ENCODE measurements around the gene SSPN.

The SSPN gene, protein sequence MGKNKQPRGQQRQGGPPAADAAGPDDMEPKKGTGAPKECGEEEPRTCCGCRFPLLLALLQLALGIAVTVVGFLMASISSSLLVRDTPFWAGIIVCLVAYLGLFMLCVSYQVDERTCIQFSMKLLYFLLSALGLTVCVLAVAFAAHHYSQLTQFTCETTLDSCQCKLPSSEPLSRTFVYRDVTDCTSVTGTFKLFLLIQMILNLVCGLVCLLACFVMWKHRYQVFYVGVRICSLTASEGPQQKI

DNA sequence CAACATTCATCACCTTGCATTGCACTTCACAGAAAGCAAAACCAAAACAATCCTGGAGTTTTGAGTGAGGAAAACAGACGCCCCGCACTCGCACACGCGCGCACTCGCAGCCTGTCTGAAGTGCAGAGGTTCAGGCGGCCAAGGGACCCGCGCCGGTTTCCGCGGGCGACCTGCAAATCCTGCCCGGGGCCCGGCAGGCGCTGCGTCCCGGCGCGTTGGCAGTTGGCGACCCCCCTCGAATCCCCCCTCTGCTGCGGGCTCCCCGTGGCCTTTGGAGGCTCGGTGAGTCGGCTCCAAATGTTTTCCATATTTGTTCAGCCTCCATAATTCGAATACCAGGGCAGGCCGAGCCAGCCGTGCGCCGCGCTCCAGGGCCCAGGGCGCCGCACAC, at the start of gene SSPN:
SSPN (plus strand) TSS at position 324 of the 391 bp plus-strand sequence. CDS start 100 bp downstream, outside the sequence.
- DNase-seq (ENCODE audit: low read depth) = no peak

DNA sequence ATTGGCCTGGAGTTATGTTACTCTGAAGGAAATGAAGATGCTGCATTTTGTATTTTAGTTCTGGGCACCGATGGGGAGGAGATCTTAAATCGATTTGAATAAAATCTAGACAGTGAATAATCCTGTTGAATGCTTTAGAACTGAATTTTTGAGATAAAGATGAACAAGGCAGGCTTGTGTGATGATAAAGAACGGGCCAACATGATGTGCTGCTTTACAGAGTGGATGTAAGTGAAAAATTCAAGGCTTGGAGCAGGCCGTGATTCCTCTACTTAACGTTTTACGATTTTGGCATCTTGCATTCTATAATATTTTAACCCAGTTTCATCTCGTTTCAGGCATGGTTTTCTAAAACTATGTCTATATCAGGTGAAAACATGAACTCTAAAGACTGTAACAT, 47.1 kb upstream of the SSPN start:
- no peak for DNase-seq (ENCODE audit: low read depth)

DNA sequence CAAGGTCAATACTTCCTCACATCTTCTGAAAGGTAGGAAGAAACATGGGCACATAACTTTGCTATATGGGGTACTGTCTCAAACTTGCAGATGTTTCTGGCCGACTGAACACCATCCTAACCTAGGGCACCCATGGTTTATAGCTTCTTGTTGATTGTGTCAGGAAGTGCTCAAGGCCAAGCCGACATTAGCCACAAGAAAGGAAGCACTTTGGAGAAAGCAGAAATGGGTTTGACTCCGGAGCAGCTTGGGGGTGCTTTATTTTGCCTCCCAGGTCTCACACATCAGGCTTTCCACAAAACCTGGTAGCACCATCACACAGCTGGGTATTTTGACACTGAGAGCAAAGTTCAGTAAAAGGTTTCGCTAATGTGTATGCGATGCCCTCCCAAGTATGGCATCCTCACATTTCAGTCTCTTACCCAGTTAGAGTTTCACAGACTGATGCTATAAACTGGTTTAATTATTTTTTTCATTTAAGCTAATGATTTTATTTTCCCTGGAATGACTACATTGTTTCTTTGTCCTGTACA, 45.3 kb upstream of the SSPN start:
- no peak for DNase-seq (ENCODE audit: low read depth)

DNA sequence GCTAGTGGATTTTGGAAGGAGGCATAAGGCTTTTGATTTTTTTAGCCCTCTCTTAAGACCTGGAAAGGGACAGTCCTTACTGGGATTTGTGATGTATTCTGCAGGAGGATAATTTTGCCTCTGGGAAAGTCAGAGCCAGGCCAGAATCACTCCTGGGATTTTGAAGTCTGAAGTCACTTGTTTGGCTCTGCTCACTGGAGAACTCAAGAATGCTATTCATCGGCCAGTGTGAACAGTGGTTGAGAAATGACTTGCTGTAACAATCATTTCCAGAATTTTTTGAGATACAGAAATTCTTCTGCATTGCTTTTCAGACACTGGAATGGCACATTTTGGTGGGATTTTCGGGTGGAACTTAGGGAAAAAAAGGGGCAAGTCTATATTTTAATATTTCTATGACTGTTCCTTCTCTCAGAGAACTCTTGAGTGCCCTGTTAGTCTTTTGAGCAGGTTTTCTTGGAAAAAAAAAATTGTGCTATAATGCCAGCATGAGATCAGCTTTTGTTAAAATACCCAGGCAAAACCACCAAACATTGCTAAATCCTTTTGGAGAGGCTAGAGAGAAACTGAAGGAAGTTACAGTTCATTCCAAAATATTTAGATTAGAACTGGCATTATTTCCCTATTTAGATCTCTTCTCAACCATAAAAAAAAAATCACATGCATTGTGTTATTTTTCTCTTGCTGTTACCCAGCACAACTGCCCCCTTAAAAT, 44.5 kb upstream of the SSPN start:
- DNase-seq (ENCODE audit: low read depth) = no peak

DNA sequence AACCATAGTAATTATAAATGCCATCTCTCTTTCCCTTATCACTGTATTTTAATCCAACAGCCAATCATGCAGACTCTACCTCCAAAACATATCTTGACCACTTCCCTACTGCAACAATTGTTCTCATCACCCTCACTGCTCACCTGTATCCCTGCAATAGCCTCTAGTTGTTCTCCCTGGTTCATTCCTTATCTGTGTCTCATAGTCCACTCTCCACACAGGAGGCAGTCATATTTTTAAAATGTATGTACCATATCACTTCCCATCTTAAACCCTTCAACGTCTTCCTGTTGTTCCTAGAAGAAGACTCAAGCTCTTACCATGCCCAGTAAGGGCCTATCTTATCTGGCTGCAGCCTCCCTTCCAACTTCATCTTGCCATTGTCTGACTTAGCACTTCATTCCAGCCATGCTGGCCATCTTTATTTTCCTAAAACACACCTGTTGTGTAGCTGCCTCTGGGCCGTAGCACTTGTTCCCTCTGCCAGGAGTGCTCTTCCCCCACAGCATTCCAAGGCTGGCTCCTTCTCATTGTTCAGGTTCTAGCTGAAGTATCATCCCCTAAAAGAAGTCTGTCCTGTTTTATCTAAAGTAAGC, 42.8 kb upstream of the SSPN start:
- no peak for DNase-seq (ENCODE audit: low read depth)

DNA sequence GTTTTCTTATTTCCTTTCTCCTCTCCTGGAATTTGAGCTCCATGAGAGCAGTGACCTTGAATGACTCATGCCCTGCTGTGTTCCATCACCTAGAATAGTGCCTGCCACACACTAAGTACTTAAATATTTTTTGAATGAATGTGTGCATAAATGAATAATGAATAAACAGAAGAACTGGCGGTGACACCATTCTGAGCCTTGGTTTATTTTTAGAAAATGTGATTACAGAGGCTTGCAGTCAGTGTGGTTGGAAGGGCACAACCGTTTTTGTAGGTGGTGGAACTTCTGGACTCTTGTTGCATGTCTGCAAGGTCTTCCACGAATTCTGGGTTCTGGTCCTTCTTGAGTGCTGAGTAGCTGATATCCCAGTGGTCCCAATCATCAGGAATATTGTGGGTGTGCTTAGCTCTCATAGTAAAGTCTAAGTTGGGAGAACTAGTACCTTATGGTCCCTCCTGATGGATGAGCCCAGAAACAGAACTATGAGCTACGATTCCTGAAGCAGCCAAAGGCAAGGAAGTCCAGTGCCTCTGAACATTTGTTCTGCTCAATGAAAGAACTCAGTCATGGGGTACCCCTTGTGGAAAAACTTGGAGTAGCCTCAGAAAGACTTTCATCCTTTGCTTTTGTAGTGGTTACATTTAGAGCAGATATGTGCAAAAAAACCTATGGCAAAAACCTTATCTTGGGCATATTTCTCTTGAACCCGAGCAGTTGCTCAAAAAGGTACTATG, 41.8 kb upstream of the SSPN start:
- DNase-seq (ENCODE audit: low read depth) = no peak

DNA sequence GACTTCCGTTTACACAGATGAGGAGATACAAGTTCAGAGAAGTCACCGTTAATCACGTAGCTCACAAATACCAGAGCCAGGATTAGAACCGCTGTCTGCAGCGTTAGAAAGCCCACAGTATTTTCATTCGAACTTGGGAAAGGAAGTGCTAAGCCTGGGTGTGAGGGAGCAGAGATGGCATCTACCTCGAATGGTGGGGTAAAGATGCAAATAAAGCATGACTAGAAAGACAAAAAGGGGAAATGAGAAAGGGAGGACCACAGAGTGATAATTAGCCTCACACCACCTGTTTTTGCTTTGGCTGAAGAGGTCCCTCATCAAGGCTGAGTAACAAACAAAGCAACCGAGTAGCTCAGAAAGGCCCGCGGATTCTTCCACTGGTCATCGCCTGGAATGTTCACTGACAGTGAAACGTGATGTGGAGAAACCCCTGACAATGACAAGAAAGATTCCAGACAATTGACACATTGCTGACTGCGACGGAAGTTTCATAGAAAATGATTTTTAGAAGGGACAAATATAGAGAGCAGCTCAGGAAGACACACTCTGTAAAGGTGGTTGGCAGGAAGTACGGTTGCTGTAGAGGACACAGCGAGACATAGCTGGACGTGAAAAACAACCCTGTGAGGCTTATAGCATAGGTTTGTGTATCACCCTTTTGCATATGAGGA, 39.0 kb upstream of the SSPN start:
- DNase-seq (ENCODE audit: low read depth) = no peak

DNA sequence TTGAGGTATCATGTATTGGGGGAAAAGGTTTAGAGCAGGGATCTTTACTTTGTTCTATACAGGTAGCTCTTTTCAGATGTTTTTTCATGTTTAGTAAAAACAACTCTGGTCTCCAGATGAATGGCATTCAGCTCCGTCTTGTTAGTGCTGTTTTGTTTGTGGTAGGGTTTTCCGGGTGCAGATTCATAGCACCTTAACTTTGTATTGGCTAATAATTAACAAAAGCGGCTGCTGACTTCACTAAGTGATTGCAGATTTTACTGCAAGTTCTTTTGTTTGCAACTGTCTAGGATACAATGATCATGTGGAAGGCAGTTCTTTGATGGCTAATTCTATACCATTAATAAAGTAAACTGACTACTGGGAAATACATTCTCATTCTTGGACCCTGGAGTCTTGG, 38.4 kb upstream of the SSPN start:
- no peak for DNase-seq (ENCODE audit: low read depth)

DNA sequence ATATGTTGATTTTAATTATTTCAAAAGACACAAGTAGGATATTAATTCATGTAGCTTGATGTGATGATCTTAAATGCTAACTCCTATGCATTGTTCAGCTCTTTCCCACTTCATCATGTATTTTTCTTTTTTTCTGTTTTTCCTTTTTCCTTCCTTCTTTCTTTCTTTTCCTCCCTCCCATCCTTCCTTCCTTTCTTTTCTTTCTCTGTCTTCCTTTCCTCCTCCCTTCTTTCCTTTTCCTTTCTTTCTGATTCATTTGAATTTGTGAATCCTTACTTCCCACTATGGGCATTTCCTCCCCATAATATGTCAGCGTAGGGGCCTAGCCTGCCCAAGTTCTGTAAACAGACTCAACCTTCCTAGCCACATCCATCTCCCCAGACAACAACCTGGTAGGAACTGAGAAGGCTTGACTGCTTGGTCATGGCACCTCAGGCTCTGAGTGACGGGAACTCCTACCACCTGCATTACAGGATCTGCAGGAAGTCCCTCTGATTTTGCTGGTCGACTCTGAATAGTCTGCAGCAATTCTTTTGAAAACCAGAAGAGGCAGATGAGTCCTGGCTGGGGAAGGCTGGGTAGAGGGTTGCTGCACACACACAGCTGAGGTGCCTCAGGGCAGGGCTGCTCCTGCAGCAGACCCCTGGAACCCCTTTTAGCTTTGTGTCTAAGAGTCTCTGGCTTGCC, 37.2 kb upstream of the SSPN start:
- DNase-seq (ENCODE audit: low read depth) = no peak

DNA sequence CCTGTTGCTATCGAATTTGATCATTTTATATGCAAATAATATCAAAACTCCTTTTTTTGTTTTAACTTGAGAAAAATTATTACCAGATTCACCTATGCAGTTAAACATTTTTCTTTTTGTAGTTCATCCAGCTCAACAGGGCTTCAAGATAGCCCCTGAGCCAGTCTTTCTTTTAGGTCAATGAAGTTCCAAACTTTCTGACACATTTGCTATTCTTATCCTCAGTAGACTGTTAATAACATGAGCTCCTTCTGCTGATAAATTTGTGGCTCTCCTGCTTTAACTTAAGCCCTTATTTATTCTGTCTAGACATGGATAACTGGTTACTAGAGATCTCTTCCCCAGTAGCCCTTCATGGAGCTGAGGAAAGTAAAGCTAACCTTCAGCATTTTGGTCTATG, 33.2 kb upstream of the SSPN start:
- no peak for DNase-seq (ENCODE audit: low read depth)

DNA sequence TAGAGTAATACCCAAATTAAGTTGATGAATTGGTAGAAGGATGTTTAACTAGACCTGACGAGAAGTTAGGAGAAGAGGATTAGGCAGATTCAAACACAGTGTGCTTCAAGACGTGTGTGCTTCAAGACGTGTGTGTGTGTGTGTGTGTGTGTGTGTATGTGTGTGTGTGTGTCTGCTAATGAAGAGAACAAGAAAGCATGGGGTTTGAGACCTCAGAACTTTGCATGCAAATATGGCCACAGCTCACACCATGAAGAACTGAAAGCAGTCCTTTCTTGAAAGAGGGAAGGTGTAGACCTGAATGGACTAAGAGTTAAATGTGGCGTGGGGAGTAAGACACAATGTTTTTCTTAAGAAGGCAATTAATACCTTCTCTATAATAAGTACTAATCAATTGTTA, 32.5 kb upstream of the SSPN start:
- DNase-seq (ENCODE audit: low read depth) = no peak

DNA sequence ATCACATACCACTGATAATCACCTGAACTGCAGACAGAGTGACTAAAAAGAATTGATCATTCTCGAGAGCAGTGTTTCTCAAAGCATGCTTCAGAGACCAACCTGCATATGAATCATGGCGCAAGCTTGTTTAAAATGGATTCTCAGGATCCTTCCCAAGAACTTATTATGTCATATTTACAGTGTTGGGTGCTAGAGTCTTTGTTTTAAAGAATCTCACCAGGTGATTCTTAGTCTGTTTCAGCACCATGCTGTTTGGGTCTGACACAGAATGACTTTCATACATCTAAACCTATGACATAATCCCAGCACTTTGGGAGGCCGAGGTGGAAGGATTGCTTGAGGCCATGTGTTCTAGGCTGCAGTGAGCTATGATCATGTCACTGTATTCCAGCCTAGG, 31.3 kb upstream of the SSPN start:
- DNase-seq (ENCODE audit: low read depth) = no peak

DNA sequence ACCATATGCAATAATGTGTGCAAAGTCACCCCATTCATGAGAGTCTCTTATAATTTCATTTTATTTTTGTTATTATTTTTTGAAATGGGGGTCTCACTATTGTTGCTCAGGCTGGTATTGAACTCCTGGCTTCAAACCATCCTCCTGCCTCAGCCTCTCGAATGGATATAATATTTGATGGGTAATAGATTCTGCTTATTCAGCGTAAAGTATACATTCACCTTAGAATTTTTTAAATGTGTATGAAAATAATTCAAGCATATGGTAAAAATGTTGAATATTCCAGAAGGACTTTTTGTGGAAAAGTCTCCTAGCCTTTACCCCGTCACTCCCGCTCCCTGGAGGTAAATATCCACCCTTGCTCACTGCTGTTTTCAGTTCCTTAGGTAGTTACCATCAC, 23.4 kb upstream of the SSPN start:
- no peak for DNase-seq (ENCODE audit: low read depth)

DNA sequence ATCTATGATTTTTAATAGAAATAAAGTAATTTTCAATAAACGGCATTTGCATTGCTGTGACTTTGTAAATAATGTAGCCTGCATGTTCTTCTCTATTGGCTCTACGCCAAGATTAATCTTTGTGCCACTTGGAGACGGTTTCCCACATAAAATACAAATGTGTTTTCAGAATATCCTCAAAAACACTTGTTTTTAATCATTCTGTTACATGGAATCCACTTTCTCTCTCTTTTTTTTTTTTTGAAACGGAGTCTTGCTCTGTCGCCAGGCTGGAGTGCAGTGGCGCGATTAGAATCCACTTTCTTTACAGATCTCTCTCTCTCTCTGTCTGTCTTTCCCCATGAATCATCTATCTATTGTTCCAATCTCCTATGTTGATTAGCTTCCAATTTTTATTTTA, 22.8 kb upstream of the SSPN start:
- DNase-seq (ENCODE audit: low read depth) = no peak

DNA sequence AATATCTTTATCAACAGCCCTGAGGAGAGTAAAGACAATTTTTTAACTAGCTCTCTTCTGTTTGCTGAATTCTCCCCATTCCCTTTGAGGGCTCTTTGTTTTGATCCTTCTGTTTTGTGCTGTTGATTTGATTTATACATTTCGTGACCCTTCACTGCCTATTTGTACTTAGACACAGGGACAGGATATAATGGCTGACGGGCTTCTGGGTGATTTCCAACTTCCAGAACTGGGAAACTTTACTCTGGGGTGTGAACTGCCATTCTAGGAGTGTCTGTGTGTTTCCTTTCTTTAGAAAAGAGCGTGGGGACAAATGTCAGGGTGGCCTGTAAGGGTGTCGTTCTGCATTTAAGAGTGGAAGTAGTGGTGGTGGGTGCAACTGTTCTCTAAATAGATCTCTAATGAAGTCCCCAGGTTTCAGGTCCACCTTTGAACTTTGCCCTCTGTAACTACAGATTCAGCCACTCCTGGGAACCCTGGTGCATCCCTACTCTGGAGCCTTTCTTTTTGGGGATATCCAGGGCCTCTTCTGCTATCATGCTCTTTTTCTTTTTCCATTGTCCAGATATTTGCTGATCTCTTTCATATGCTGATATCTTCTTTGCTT, 22.3 kb upstream of the SSPN start:
- DNase-seq (ENCODE audit: low read depth) = no peak

DNA sequence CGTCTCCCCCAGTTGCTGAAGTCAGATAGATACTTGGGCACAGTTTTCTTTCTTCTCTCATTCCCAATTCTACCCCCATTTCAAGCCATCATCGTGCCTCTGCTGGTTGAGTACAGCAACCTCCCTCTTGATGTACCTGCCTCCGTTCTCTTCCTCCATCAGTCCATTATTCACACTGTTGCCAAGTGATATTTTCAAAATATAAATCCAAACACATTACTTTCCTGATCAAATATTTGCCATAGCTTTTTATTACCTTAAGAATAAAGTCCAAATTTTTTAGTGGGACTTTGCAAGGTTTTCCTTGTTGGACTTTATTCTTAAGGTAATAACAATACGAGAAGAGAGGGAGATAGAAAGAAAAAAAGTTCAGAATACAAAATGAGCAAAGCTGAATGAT, 18.6 kb upstream of the SSPN start:
- DNase-seq (ENCODE audit: low read depth) = no peak

DNA sequence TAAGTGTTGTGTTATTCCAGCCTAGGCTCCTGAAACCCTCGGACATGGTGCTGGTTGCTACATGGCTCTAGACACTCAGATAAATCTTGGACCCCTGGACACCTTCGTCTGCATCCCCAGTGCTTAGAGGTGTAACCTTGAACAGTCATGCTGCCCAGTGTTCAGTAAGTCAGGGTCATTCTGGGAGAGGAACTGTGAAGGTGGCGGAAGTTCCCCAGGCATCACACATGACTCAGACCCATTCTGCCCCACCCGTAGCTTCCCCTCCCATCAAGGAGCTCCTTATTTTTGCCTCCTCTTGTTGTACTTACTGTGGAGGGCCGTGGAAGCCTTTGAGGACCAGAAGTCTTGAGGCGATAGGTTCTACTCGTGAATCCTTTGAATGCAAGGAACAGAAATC, 18.1 kb upstream of the SSPN start:
- DNase-seq (ENCODE audit: low read depth) = no peak

DNA sequence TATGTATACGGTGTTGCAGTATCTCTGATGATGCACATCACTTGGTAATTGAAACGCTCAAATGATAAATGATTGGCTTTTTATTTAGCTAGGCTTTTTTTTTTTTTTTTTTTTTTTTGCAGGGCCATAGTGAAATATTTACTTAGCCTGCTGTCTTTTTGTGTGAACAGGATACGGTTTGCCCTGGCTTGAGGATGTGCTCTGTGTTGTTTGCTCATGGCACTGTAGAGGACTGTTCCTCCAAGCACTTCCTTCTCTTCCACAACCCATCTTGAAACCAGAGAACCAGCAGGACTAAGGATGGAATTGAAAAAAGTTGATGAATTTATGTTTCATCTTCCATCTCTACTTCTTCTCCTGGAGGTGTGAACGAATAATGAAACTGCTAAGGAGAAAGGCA, 15.5 kb upstream of the SSPN start:
- no peak for DNase-seq (ENCODE audit: low read depth)

DNA sequence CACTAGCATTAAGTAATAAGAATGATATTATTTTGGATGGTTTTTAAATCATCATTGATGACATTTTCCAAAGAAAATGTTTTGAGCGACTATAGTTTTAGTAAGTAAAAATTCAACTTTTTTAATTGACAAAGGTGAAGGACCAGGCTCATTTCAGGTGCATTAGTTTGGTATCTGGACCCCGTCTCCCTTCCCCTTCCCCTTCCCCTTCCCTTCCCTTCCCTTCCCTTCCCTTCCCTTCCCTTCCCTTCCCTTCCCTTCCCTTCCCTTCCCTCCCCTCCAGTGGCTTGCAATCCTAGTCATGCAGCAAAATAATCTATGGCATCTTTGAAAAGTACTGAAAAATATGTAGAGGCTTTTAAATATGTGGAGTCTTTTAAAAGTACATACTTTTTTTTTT, 13.0 kb upstream of the SSPN start:
- no peak for DNase-seq (ENCODE audit: low read depth)

DNA sequence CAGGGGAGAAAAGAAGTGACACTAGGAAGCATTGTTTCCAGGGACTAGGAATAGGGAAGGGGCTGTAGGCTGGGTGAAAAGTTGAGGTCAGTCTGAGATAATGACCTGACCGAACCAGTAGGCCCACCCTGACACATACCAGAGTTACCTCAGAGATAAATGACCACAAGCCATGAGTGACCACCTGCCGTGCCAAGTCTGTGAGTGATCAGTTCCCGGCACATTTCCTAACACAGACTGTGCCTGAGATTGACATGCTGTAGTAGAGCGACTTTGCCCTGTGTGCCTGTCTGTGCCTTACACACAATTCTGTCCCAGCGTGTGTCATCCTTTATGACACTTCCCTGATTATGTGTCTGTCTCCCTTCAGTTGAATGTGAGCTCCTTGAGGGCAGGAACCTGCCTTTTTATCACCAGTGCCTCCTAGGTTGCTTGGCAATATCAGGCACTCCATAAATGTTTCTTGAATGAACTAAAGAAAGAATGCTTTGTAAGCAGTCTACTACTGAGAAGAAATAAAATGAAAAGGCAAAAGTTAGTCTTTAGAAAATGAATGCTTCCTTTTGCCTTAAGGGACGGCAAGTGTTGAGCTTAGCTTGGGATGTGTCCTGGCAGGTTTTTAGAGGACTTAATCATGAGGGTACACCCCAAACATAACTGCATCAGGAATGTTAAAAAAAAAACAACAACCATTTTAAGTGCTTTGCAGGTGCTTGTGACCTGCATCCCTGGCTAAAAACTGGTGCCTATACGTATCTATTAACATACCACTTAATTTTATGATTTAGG, 9.6 kb upstream of the SSPN start:
- no peak for DNase-seq (ENCODE audit: low read depth)
